GM18505 (cell line): ENCODE measurements around the gene ZBTB16.

Experiments used
- ATAC-seq: cut with Tn5 transposase; IDR thresholded peaks from one replicate; pipeline ENCODE4 v1.9.1; 2021; ENCODE audit not compliant: unreplicated experiment
- POLR2A ChIP-seq: IDR thresholded peaks from 4 replicates; pipeline ENCODE4 v1.6.1; 2011; ENCODE audit warnings: borderline replicate concordance; ENCODE audit not compliant: insufficient read depth, insufficient read length; ENCODE audit errors: extremely low read depth

Gene ZBTB16

GRCh38 chr11:114158421-114158820 is 98.9 kb downstream of the ZBTB16 start:
- TF ChIP-seq POLR2A, result no peak
- no peak for ATAC-seq

- ATAC-seq, result no peak
- no peak for TF ChIP-seq POLR2A
Observed at GRCh38 chr11:114158886-114159285, 99.4 kb downstream of the ZBTB16 start.

GRCh38 chr11:114159320-114159719 is 99.8 kb downstream of the ZBTB16 start:
- no peak for ATAC-seq

GRCh38 chr11:114159802-114160632 is 100.5 kb downstream of the ZBTB16 start:
- ATAC-seq, result no peak
- no peak for TF ChIP-seq POLR2A

More at GRCh38 chr11:114159320-114159719, 99.8 kb downstream of the ZBTB16 start:
- TF ChIP-seq POLR2A, result no peak

GRCh38 chr11:114160894-114161293 is 101.4 kb downstream of the ZBTB16 start:
- ATAC-seq, result no peak
- TF ChIP-seq POLR2A, result no peak

GRCh38 chr11:114161486-114162250 is 102.2 kb downstream of the ZBTB16 start:
- no peak for TF ChIP-seq POLR2A
- no peak for ATAC-seq

GRCh38 chr11:114162719-114163123 is 103.2 kb downstream of the ZBTB16 start:
- TF ChIP-seq POLR2A, result no peak
- ATAC-seq, result no peak

GRCh38 chr11:114163229-114163631 is 103.7 kb downstream of the ZBTB16 start:
- no peak for ATAC-seq
- no peak for TF ChIP-seq POLR2A

GRCh38 chr11:114163830-114164401 is 104.4 kb downstream of the ZBTB16 start:
- no peak for TF ChIP-seq POLR2A
- ATAC-seq, result no peak

GRCh38 chr11:114164546-114164945 is 105.0 kb downstream of the ZBTB16 start:
- no peak for TF ChIP-seq POLR2A

GRCh38 chr11:114165326-114166230 is 106.1 kb downstream of the ZBTB16 start:
- ATAC-seq, result no peak
- TF ChIP-seq POLR2A, result no peak

More at GRCh38 chr11:114164546-114164945, 105.0 kb downstream of the ZBTB16 start:
- ATAC-seq, result no peak

GRCh38 chr11:114166362-114166761 is 106.9 kb downstream of the ZBTB16 start:
- no peak for ATAC-seq
- no peak for TF ChIP-seq POLR2A
